ENCODE data around the gene C9orf152. TPM values are rescaled to one million over a fixed set of nuclear protein-coding genes. Genes with fewer than 3 reads are reported as not detected.
A peak's percentile ranks its signal among the peaks of the same experiment; 100 is the strongest.
"Not testable (repeated sequence)": the region's sequence is repeated elsewhere in the genome, so short reads cannot be mapped to it uniquely, and the experiment has no call there.

The C9orf152 gene
- polyA plus RNA-seq, 3 donors from 2014 or later, result not detected

DNA sequence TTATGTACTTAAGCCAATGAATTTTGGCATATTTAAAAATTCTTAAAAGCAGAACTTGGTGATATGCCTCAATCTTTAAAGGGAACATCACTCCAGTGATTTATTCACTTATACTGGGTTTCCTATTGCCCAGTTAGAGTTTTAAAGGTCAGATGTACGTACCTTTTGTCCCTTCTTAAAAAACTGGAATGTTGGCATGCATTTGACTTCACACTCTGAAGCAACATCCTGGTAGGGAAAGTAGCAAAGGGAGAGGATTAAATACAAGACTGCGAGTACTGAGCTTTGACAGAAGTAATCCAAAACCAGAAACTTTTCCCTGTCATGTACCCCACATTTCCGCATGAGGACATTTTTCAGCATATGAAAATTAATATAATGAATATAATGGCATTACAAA lies 36.7 kb upstream of the C9orf152 start:
- no peak overlapping the region for H3K27ac Mint-ChIP-seq
- no peaks in the 10 kb centered on the region for H3K27me3 Mint-ChIP-seq (ENCODE audit: low read depth in 3 of 3)
- DNase-seq, result no peak
- H3K9me3 Mint-ChIP-seq, result no peaks in the 10 kb centered on the region
- H3K4me3 Mint-ChIP-seq, result no peak overlapping the region
- H3K4me1 Mint-ChIP-seq, result no peaks in the 10 kb centered on the region
- peaks cover 17 to 24% (median 18%) of the 10 kb centered on the region in 3 donors for H3K36me3 Mint-ChIP-seq

DNA sequence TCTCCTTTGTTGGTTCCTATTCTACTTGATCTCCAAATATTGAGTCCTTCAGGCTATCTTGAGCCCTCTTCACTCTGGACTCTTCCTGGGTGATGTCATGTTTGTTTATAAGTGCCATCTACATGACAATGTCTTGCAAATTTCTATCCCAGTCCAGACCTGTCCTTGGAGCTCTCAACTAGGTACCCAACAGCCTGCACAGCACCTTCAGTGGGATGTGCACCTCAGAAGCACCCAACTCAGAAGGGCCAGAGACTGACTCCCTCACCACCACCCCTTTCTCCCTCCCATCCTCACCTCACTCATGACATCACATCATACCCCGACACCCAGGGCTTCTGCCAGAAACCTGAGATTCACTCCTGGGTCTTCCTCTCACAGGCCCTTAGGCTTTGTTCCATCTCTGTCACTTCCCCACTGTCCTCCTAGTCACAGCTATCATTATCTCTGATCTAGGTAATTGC lies 33.9 kb upstream of the C9orf152 start:
- peaks cover 14 to 20% (median 14%) of the 10 kb centered on the region in 3 donors for H3K36me3 Mint-ChIP-seq
- H3K9me3 Mint-ChIP-seq, result no peaks in the 10 kb centered on the region
- H3K27me3 Mint-ChIP-seq (ENCODE audit: low read depth in 3 of 3), result no peaks in the 10 kb centered on the region
- H3K27ac Mint-ChIP-seq, result no peak overlapping the region
- H3K4me1 Mint-ChIP-seq, result no peaks in the 10 kb centered on the region
- no peak overlapping the region for H3K4me3 Mint-ChIP-seq
- DNase-seq, result no peak

DNA sequence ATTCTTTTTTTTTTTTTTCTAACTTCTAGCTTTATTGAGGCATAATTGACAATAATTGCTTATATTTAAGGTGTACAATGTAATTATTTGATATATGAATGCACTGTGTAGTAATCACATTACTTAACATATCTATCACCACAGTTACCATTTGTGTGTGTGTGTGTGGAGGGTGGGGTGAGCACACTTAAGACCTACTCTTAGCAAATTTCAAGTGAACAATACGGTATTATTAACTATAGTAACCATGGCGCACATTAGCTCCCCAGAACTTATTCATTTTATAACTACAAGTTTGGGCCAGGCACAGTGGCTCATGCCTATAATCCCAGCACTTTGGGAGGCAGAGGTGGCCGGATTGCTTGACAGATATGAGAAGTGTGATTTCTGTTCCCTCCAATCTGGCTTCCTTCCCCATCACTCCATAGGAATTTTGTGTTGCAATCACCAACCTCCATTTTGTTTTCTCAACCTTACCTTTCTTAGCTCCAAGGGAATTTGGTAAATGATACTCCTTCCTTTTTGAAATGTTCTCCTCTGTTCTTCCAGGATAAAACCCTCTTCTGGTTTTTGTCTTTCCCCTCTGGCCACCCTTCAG lies 33.4 kb upstream of the C9orf152 start:
- H3K4me3 Mint-ChIP-seq, result no peak overlapping the region
- no peak overlapping the region for H3K27ac Mint-ChIP-seq
- peaks cover 13 to 16% (median 15%) of the 10 kb centered on the region in 3 donors for H3K36me3 Mint-ChIP-seq
- H3K27me3 Mint-ChIP-seq (ENCODE audit: low read depth in 3 of 3), result no peaks in the 10 kb centered on the region
- H3K4me1 Mint-ChIP-seq, result no peaks in the 10 kb centered on the region
- no peak for DNase-seq
- no peaks in the 10 kb centered on the region for H3K9me3 Mint-ChIP-seq

DNA sequence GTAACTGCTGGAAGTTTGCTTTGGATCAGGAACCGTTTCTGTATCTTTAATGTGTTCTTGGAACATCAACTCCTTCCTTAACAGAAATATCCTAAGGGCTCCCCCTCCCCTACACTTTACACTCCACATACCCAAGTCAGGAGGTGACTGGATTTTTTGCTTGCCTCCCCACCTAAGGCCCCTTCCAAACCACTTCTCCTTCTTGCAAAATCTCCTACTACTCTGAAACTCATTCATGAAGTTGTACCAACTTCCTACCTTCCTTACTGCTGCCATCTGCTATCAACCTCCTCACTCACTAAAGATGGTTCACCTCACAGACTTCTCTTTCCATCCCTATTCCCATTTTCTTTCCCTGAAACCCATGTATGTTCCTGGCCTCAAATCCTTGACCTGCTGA lies 32.2 kb upstream of the C9orf152 start:
- H3K9me3 Mint-ChIP-seq, result no peaks in the 10 kb centered on the region
- no peaks in the 10 kb centered on the region for H3K27me3 Mint-ChIP-seq (ENCODE audit: low read depth in 3 of 3)
- H3K27ac Mint-ChIP-seq, result no peak overlapping the region
- no peak overlapping the region for H3K4me3 Mint-ChIP-seq
- H3K4me1 Mint-ChIP-seq, result no peaks in the 10 kb centered on the region
- no peak for DNase-seq
- H3K36me3 Mint-ChIP-seq, result peaks cover 13 to 17% (median 13%) of the 10 kb centered on the region in 3 donors

DNA sequence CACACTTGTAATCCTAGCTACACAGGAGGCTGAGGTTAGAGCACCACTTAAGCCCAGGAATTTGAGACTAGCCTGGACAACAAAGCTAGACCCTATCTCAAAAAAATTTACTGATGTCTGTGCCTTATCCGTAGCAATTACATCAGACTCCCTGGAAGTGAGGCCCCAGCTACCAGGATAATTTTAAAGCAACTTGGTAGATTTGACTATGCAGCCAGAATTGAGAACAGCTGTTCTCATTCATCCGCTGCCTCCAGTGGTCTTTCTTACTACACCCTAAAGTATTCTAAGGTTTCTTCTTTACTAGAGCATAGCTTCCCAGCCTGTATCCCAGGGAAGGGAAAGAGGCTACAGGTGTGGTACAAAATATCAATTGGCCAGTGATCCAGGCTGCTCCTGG lies 20.4 kb upstream of the C9orf152 start:
- no peak overlapping the region for H3K27ac Mint-ChIP-seq
- H3K4me1 Mint-ChIP-seq, result no peaks in the 10 kb centered on the region
- no peaks in the 10 kb centered on the region for H3K9me3 Mint-ChIP-seq

DNA sequence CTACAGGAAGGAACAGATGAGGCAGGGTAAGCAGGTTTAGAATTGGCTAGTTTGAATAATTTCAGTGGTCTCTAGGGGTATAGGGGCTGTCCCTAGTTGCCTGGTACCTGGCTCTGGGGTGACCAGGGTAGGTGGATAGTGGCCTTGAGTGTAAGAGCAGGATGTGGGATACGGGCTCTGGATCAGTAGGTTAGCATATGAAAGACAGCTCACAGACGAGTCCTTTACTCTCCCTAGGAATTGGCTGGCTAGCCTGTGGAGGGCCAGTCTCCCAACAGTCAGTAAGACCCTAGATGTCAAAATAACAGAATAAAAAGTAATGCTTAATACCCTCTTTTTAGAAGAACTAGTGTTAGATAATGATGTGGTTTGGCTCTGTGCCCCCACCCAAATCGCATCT lies 16.6 kb upstream of the C9orf152 start:
- Mint-ChIP-seq H3K9me3 (no peaks in the 10 kb centered on the region), H3K36me3 (no peaks in the 10 kb centered on the region), H3K27ac (peak overlapping the region in 1 of 6 donors; percentile 15), H3K4me3 (no peak overlapping the region), H3K4me1 (no peaks in the 10 kb centered on the region), H3K27me3 (ENCODE audit: low read depth in 3 of 3) (peaks cover 3 to 8% (median 8%) of the 10 kb centered on the region in 3 donors)
- no peak for DNase-seq

More for the DNA sequence above, 20.4 kb upstream of the C9orf152 start:
- H3K36me3 Mint-ChIP-seq, result no peaks in the 10 kb centered on the region
- H3K27me3 Mint-ChIP-seq (ENCODE audit: low read depth in 3 of 3), result peaks cover 0 to 8% (median 2%) of the 10 kb centered on the region in 3 donors
- no peak overlapping the region for H3K4me3 Mint-ChIP-seq
- no peak for DNase-seq

DNA sequence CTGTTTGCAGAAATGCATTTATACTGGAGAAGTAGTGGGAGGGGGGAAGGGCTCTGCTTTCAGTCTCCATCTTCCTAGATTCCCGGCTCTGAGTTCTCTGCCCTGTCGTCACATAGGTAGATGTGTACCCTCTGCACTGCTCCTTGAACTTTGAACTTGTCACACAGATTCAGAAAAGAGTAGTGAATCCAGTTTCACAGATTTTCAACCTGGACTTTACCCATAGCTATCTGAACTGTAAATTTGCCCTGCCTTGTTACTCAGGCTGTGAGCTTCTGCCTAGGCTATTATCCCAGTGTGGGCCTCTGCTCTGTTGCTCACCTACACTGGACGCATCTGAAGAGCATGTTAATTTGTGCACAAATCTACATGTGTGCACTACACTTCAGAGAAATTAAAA lies 12.8 kb upstream of the C9orf152 start:
- H3K27ac Mint-ChIP-seq, result no peak overlapping the region
- H3K9me3 Mint-ChIP-seq, result no peaks in the 10 kb centered on the region
- peaks cover 2 to 10% (median 8%) of the 10 kb centered on the region in 3 donors for H3K27me3 Mint-ChIP-seq (ENCODE audit: low read depth in 3 of 3)
- H3K36me3 Mint-ChIP-seq, result no peaks in the 10 kb centered on the region
- H3K4me3 Mint-ChIP-seq, result no peak overlapping the region
- no peak for DNase-seq
- no peaks in the 10 kb centered on the region for H3K4me1 Mint-ChIP-seq

DNA sequence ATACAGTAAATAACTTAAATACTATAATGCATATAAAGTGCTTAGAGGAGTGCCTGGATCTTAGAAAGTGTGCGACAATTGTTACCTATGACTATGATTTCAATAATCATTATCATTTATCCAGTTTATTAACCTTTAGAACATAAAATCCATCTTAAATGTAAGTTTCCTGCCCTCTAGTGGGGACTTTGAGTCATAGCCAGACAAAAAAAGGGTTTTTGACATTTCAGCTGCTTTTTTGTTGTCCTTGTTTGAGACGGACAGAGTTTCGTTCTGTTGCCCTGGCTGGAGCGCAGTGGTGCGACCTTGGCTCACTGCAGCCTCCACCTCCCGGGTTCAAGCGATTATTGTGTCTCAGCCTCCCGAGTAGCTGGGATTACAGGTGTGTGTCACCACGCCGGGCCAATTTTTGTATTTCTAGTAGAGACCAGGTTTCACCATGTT lies 9.7 kb upstream of the C9orf152 start:
- H3K36me3 Mint-ChIP-seq, result no peaks in the 10 kb centered on the region
- peaks cover 2 to 10% (median 4%) of the 10 kb centered on the region in 3 donors for H3K27me3 Mint-ChIP-seq (ENCODE audit: low read depth in 3 of 3)
- no peak overlapping the region for H3K4me3 Mint-ChIP-seq
- H3K27ac Mint-ChIP-seq, result peak overlapping the region in 1 of 6 donors; percentile 34
- peak; percentile 11 to 23 (median 22) for DNase-seq
- H3K9me3 Mint-ChIP-seq, result no peaks in the 10 kb centered on the region
- H3K4me1 Mint-ChIP-seq, result no peaks in the 10 kb centered on the region

DNA sequence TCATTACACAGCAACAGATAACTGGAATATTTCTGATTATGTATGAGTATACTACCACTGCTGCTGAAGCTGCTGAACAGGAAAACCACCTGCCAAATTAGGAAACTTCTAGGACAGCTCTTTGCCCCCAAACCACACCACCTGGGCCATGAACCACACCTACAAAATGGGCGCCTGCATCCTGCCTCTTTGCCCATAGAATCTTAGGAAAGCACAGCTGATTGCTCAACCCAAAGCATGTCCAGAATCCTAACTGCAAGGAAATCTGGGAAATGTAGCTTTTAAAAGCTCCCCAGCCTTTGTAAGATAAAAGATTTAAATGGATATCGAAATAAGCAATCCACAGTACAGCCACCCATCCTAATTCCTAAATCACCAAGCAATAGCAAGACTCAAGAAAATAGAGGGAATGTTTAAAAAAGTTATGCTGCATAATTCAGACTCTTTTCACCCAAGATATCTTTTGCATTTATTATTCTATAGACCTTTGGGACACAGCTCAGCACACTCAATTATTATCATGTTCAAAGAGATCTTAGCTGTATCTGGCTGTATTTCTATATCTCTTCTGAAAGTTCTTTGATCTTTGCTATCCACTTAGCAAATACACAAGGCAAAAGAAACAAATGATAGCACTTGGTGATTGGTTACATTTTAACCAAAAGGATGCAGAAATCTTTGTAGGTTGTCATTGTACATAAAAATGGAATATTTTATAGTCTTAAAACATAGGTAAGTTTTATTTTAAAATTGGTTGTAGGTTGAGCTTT lies 6.8 kb upstream of the C9orf152 start:
- Mint-ChIP-seq H3K4me3 (no peak overlapping the region), H3K36me3 (no peaks in the 10 kb centered on the region), H3K27ac (no peak overlapping the region), H3K4me1 (no peaks in the 10 kb centered on the region), H3K27me3 (ENCODE audit: low read depth in 3 of 3) (peaks cover 0 to 11% (median 7%) of the 10 kb centered on the region in 3 donors), H3K9me3 (no peaks in the 10 kb centered on the region)
- DNase-seq, result no peak

DNA sequence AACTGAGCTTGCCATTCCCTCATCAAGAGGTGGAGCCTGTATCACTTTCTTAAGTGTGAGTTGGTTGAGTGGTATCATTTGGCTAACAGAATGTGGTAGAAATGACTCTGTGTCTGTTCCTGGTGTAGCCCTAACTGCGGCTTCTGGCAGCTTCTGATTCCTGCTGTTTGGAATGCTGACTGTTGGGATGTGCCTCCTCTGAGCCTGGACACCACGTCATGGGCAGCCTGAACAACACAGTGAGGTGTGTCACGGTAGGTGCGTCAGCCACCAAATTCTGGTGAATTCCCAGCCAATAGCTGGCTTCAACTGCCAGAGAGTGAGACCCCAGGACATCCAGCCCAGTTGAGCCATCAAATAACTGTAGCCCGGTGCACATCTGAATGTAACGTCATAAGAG lies 6.1 kb upstream of the C9orf152 start:
- no peaks in the 10 kb centered on the region for H3K4me1 Mint-ChIP-seq
- H3K27me3 Mint-ChIP-seq (ENCODE audit: low read depth in 3 of 3), result peaks cover 0 to 11% (median 7%) of the 10 kb centered on the region in 3 donors
- H3K4me3 Mint-ChIP-seq, result no peak overlapping the region
- no peaks in the 10 kb centered on the region for H3K36me3 Mint-ChIP-seq
- H3K9me3 Mint-ChIP-seq, result no peaks in the 10 kb centered on the region
- no peak overlapping the region for H3K27ac Mint-ChIP-seq
- no peak for DNase-seq

DNA sequence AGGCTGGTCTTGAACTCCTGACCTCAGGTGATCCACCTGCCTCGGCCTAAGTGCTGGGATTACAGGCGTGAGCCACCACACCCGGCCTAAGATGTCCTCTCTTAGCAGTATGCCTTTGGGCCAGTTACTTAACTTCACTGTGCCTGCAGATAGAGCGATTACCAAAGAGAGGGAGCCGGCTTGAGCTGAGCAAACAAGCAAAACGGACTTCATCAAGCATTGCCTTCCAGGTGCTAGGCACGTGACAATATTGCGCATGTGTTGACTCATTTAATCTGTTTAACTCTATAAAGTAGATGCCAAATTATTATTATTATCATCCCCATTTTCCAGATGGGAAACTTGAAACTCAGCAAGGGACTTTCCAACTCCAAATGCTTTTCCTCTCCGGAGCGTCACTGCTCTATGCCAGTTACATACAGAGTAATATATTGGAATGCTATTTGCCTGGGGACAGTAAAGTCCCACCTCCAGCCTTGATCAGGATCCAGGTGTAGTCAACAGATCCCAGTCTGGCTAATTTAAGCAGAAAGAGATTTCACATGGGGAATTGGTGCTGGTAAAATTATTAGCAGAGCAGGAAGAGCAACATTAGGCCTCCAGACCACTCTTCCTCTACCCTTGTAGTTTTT lies 5.6 kb upstream of the C9orf152 start:
- no peak for DNase-seq
- H3K36me3 Mint-ChIP-seq, result no peaks in the 10 kb centered on the region
- H3K4me1 Mint-ChIP-seq, result no peaks in the 10 kb centered on the region
- peaks cover 0 to 12% (median 7%) of the 10 kb centered on the region in 3 donors for H3K27me3 Mint-ChIP-seq (ENCODE audit: low read depth in 3 of 3)
- no peak overlapping the region for H3K4me3 Mint-ChIP-seq
- H3K9me3 Mint-ChIP-seq, result no peaks in the 10 kb centered on the region
- H3K27ac Mint-ChIP-seq, result no peak overlapping the region

DNA sequence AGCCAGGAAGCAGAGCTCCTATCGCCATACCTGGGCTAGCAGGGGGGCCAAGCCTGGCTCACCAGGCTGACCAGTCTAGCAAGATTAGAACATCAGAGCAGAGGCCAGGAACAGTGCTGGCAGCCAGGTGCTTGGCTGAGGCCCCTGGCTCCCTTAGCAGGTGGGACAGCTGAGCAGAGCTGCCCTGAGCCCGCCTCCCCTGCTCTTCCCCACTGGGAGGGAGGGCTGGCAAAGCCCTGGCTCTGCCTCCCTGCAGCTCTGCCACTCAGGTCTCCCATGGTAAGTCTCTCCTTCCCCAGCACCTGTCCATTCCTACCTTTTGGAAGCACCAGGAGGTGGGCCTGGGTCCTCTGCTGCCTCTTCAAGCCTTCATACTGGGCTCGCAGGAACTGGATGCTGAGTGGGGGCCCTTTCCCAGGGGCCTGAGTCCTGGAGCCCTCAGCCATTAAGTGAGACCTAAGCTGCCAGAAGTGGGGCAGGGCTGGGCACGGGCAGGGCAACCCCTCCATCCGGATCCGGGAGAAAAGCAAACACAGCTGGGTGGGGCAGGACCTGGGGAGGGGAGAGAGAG lies 803 bp downstream of the C9orf152 start:
- Mint-ChIP-seq H3K9me3 (no peaks in the 10 kb centered on the region), H3K27me3 (ENCODE audit: low read depth in 3 of 3) (peaks cover 0 to 6% (median 5%) of the 10 kb centered on the region in 3 donors), H3K36me3 (no peaks in the 10 kb centered on the region), H3K4me1 (no peaks in the 10 kb centered on the region), H3K27ac (no peak overlapping the region), H3K4me3 (no peak overlapping the region)
- no peak for DNase-seq

DNA sequence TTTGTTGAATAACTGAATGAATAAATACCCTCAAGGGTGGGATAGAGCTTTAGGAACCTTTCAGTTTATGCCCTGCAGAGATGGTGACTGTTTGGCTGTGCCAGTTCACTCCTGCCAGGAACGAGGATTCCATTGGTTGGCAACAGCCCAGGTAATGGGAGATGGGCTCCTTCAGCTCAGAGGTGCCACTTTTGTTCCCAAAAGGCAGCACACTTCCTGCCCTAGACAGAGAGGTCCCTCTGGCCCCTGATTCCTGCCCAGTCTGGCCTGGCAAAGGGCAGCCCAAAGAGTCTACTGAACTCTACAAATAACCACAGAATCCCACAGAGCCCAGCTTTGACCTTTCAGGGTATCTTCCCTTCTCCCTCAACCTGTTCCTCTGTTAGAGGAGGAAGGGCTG lies 1.6 kb downstream of the C9orf152 start:
- no peaks in the 10 kb centered on the region for H3K36me3 Mint-ChIP-seq
- peaks cover 0 to 10% (median 5%) of the 10 kb centered on the region in 3 donors for H3K27me3 Mint-ChIP-seq (ENCODE audit: low read depth in 3 of 3)
- H3K4me3 Mint-ChIP-seq, result no peak overlapping the region
- no peaks in the 10 kb centered on the region for H3K9me3 Mint-ChIP-seq
- no peaks in the 10 kb centered on the region for H3K4me1 Mint-ChIP-seq
- no peak for DNase-seq
- no peak overlapping the region for H3K27ac Mint-ChIP-seq

DNA sequence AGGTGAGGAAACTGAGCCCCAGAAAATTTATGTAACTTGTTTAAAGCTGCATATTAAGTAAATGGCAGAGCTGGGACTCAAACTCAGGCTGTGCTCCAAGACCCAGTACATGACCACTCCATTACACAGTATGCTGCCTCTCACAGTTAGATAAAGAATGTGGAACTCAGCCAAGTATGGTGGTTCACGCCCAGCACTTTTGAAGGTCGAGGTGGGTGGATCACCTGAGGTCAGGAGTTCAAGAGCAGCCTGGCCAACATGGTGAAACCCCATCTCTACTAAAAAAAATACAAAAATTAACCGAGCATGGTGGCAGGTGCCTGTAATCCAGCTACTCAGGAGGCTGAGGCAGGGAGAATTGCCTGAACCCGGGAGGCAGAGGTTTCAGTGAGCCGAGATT lies 2.3 kb downstream of the C9orf152 start:
- not testable (repeated sequence) for H3K36me3 Mint-ChIP-seq; H3K9me3 Mint-ChIP-seq; DNase-seq; H3K4me1 Mint-ChIP-seq; H3K27ac Mint-ChIP-seq; H3K27me3 Mint-ChIP-seq (ENCODE audit: low read depth in 3 of 3); H3K4me3 Mint-ChIP-seq

Measured in immature natural killer cell (primary cell).